GM23338 (cell line): Measurements from ENCODE around the gene CIAO1.
"Not testable (repeated sequence)": the region's sequence is repeated elsewhere in the genome, so short reads cannot be mapped to it uniquely, and the experiment has no call there.

ENCODE experiments used
- REST ChIP-seq: IDR thresholded peaks from one replicate; pipeline ENCODE4 v1.6.1; 2018; ENCODE audit warnings: antibody characterized with exemption; ENCODE audit not compliant: unreplicated experiment
- TF ChIP-seq, protein P1 (sequence below), 2 experiments: fragments of 200-600 bp in 1 of 2; sonication (generic) in 1 of 2; conservative IDR thresholded peaks; 2 replicates each; pipeline versions ENCODE4 v1.5.1 to v1.6.1; 2016 to 2017; ENCODE audit warnings: antibody characterized with exemption in 2 of 2, low read depth in 2 of 2, mild to moderate bottlenecking in 2 of 2, moderate library complexity in 1 of 2

- TF ChIP-seq, protein P1, sequence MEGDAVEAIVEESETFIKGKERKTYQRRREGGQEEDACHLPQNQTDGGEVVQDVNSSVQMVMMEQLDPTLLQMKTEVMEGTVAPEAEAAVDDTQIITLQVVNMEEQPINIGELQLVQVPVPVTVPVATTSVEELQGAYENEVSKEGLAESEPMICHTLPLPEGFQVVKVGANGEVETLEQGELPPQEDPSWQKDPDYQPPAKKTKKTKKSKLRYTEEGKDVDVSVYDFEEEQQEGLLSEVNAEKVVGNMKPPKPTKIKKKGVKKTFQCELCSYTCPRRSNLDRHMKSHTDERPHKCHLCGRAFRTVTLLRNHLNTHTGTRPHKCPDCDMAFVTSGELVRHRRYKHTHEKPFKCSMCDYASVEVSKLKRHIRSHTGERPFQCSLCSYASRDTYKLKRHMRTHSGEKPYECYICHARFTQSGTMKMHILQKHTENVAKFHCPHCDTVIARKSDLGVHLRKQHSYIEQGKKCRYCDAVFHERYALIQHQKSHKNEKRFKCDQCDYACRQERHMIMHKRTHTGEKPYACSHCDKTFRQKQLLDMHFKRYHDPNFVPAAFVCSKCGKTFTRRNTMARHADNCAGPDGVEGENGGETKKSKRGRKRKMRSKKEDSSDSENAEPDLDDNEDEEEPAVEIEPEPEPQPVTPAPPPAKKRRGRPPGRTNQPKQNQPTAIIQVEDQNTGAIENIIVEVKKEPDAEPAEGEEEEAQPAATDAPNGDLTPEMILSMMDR (conservative IDR thresholded peaks at IDR 0.05; ENCODE audit: low read depth in 2 of 2): not testable (repeated sequence)
- TF ChIP-seq REST: not testable (repeated sequence)
Observed at GRCh38 chr2:96257744-96258143, 8.3 kb upstream of the CIAO1 start.
